Measurements from ENCODE around the gene TULP3.

Gene TULP3

GRCh38 chr12:2980630-2981029 is 89.9 kb downstream of the TULP3 start:
- no peak for TF ChIP-seq MYC (IDR thresholded peaks at IDR 0.05; ENCODE audit: low read depth, low read length)
- no peak for TF ChIP-seq POLR2A (IDR thresholded peaks at IDR 0.05; ENCODE audit: extremely low read depth, insufficient read length)
- TF ChIP-seq MAX (IDR thresholded peaks at IDR 0.05; ENCODE audit: low read depth, low read length) = no peak
- TF ChIP-seq CTCF (IDR thresholded peaks at IDR 0.05; ENCODE audit: low read depth, low read length) = no peak
- no peak overlapping the region for H3K4me3 ChIP-seq (ENCODE audit: low read depth, low read length)

GRCh38 chr12:2982361-2982760 is 91.7 kb downstream of the TULP3 start:
- DNase-seq (ENCODE audit: low read depth) = no peak
- no peak for TF ChIP-seq MAX (IDR thresholded peaks at IDR 0.05; ENCODE audit: low read depth, low read length)
- no peak for TF ChIP-seq MYC (IDR thresholded peaks at IDR 0.05; ENCODE audit: low read depth, low read length)
- TF ChIP-seq POLR2A (IDR thresholded peaks at IDR 0.05; ENCODE audit: extremely low read depth, insufficient read length) = no peak
- TF ChIP-seq CTCF (IDR thresholded peaks at IDR 0.05; ENCODE audit: low read depth, low read length) = no peak
- H3K4me3 ChIP-seq (ENCODE audit: low read depth, low read length) = no peak overlapping the region

More at GRCh38 chr12:2980630-2981029, 89.9 kb downstream of the TULP3 start:
- no peak for DNase-seq (ENCODE audit: low read depth)

GRCh38 chr12:2984249-2984648 is 93.6 kb downstream of the TULP3 start:
- DNase-seq (ENCODE audit: low read depth) = no peak
- no peak overlapping the region for H3K4me3 ChIP-seq (ENCODE audit: low read depth, low read length)
- TF ChIP-seq MAX (IDR thresholded peaks at IDR 0.05; ENCODE audit: low read depth, low read length) = no peak
- TF ChIP-seq POLR2A (IDR thresholded peaks at IDR 0.05; ENCODE audit: extremely low read depth, insufficient read length) = no peak
- no peak for TF ChIP-seq CTCF (IDR thresholded peaks at IDR 0.05; ENCODE audit: low read depth, low read length)
- TF ChIP-seq MYC (IDR thresholded peaks at IDR 0.05; ENCODE audit: low read depth, low read length) = no peak

GRCh38 chr12:2984698-2985097 is 94.0 kb downstream of the TULP3 start:
- TF ChIP-seq MYC (IDR thresholded peaks at IDR 0.05; ENCODE audit: low read depth, low read length) = no peak
- DNase-seq (ENCODE audit: low read depth) = no peak
- H3K4me3 ChIP-seq (ENCODE audit: low read depth, low read length) = no peak overlapping the region

GRCh38 chr12:2986876-2987275 is 96.2 kb downstream of the TULP3 start:
- H3K4me3 ChIP-seq (ENCODE audit: low read depth, low read length) = no peak overlapping the region
- DNase-seq (ENCODE audit: low read depth) = no peak
- TF ChIP-seq CTCF (IDR thresholded peaks at IDR 0.05; ENCODE audit: low read depth, low read length) (no peak), MYC (IDR thresholded peaks at IDR 0.05; ENCODE audit: low read depth, low read length) (no peak), MAX (IDR thresholded peaks at IDR 0.05; ENCODE audit: low read depth, low read length) (no peak), POLR2A (IDR thresholded peaks at IDR 0.05; ENCODE audit: extremely low read depth, insufficient read length) (no peak)

- H3K4me3 ChIP-seq (ENCODE audit: low read depth, low read length) = no peak overlapping the region
- TF ChIP-seq MAX (IDR thresholded peaks at IDR 0.05; ENCODE audit: low read depth, low read length) = no peak
- no peak for TF ChIP-seq POLR2A (IDR thresholded peaks at IDR 0.05; ENCODE audit: extremely low read depth, insufficient read length)
- no peak for TF ChIP-seq CTCF (IDR thresholded peaks at IDR 0.05; ENCODE audit: low read depth, low read length)
- no peak for TF ChIP-seq MYC (IDR thresholded peaks at IDR 0.05; ENCODE audit: low read depth, low read length)
- no peak for DNase-seq (ENCODE audit: low read depth)
Observed at GRCh38 chr12:2988494-2988893, 97.8 kb downstream of the TULP3 start.

All from NB4 (cell line).